Dendritic cell treated with granulocyte-macrophage colony-stimulating factor and Interleukin-4, amounts not matched to agents 40 ng/mL and 50 ng/mL, for 4 days (primary cell): ENCODE data around the gene ANKUB1.

Experiments
- H3K27ac Mint-ChIP-seq: one replicate; pipeline ENCODE4 v1.8.0; 2022; ENCODE audit warnings: mild to moderate bottlenecking, mixed read lengths
- H3K27me3 Mint-ChIP-seq: one replicate; pipeline ENCODE4 v1.8.0; 2022; ENCODE audit warnings: mild to moderate bottlenecking, mixed read lengths
- H3K36me3 Mint-ChIP-seq: one replicate; pipeline ENCODE4 v1.8.0; 2022; ENCODE audit warnings: low read depth, mixed read lengths
- H3K4me1 Mint-ChIP-seq: one replicate; pipeline ENCODE4 v1.8.0; 2022; ENCODE audit warnings: low read depth, mixed read lengths
- H3K4me3 Mint-ChIP-seq: one replicate; pipeline ENCODE4 v1.8.0; 2022; ENCODE audit warnings: mild to moderate bottlenecking, moderate library complexity, mixed read lengths
- H3K9me3 Mint-ChIP-seq: one replicate; pipeline ENCODE4 v1.8.0; 2022; ENCODE audit warnings: mixed read lengths
- intact Hi-C: fragments of 100-400 bp; cut with micrococcal nuclease; formaldehyde crosslinking; loops from one replicate; pipeline ENCODE4 v1.15.0; 2022

The ANKUB1 gene

DNA sequence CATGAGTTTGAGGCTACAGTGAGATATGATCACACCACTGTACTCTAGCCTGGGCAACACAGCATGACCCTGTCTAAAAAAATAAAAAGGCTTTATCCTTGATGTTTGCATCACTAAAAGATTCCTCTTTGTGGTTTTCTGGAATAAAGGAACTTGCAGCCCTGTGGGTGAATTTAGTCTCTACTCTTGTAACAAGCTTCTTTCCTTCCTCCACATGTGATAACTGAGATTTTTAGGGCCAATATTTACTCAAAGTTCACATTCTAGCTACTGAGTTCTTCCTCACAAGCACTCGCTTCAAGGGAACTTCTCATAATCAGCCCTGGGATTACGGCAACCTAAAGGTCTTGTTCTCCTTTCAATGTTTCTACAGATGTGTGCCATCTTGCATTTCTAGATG lies 64.7 kb downstream of the ANKUB1 start:
- Mint-ChIP-seq H3K36me3 (no peaks in the 10 kb centered on the region), H3K9me3 (peaks cover under 1% of the 10 kb centered on the region), H3K27me3 (peaks cover 10% of the 10 kb centered on the region), H3K4me3 (no peak overlapping the region), H3K27ac (no peak overlapping the region), H3K4me1 (peaks cover 9% of the 10 kb centered on the region)
- intact Hi-C loops: no loop called here

DNA sequence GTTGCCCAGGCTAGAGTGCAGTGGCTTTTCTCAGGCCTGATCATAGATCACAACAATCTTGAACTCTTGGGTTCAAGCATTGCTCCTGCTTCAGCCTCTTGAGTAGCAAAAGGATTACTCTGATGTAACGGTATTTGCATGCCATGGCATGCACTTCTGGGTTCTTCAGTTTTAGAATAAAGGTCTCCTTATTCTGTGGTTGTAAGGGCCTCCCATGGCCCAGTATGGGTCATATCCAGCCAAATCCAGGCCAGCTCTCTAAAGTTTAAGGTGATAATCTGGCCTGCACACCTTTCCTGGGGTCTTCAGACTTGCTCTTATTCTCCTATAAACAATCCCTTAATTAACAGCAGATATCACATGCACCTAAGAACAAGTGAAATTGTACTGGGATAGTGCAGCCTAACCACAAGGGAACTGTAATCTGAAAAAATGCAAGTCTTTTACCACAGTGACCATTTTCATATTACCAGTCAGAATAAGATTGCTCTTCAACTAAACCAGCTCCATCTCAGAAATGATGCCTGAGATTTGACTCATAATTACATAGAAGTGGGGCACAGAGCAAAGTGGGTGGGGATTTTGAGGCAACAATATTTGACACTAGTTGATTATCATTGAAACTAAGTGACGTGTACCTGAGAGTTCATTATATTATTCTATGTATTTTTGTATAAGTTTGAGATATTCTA lies 65.5 kb downstream of the ANKUB1 start:
- intact Hi-C loops: no loop called here
- peaks cover 9% of the 10 kb centered on the region for H3K4me1 Mint-ChIP-seq
- H3K4me3 Mint-ChIP-seq: no peak overlapping the region
- peaks cover 9% of the 10 kb centered on the region for H3K9me3 Mint-ChIP-seq
- no peaks in the 10 kb centered on the region for H3K36me3 Mint-ChIP-seq
- no peak overlapping the region for H3K27ac Mint-ChIP-seq
- peaks cover 14% of the 10 kb centered on the region for H3K27me3 Mint-ChIP-seq

DNA sequence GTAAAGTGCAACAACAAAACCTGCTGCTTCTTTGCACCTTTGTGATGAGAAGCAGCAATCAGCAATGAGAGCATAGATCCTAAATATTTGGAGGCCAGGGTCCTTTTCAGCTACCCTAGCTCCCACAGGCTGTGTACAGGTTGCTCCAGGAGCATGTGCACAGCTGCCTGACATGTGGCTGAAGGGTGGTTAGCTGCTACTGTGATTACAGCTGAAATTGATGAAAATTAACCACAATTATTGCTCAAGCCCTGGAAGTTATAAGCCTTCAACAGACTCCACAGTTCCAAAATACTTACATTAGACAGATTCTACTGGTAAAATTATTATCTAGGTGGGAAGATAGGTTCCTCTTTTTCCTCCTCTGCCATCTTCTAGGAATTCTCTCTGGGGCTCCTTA lies 68.6 kb downstream of the ANKUB1 start:
- Mint-ChIP-seq H3K4me3 (no peak overlapping the region), H3K4me1 (peaks cover 9% of the 10 kb centered on the region), H3K9me3 (peaks cover 22% of the 10 kb centered on the region), H3K27me3 (peaks cover 19% of the 10 kb centered on the region), H3K36me3 (no peaks in the 10 kb centered on the region), H3K27ac (no peak overlapping the region)
- intact Hi-C loops: no loop called here

DNA sequence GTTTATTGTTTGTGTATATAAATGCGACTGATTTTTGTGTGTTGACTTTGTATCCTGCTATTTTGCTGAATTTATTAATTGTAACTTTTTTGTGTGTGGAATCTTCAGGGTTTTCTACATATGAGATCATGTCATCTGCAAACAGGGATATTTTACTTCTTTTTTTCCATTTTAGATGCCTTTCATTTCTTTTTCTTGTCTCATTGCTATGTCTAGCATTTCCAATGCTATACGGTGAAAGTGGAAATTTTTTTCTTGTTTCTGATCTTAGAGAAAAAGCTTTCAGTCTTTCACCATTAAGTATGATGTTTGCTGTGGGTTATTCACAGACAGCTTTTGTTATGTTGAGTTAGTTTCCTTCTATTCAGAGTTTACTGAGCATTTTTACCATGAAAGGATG lies 71.4 kb downstream of the ANKUB1 start:
- H3K27me3 Mint-ChIP-seq: peaks cover 20% of the 10 kb centered on the region
- no peak overlapping the region for H3K27ac Mint-ChIP-seq
- peaks cover 22% of the 10 kb centered on the region for H3K9me3 Mint-ChIP-seq
- no peak overlapping the region for H3K4me3 Mint-ChIP-seq
- intact Hi-C loops: no loop called here
- no peaks in the 10 kb centered on the region for H3K4me1 Mint-ChIP-seq
- H3K36me3 Mint-ChIP-seq: no peaks in the 10 kb centered on the region

DNA sequence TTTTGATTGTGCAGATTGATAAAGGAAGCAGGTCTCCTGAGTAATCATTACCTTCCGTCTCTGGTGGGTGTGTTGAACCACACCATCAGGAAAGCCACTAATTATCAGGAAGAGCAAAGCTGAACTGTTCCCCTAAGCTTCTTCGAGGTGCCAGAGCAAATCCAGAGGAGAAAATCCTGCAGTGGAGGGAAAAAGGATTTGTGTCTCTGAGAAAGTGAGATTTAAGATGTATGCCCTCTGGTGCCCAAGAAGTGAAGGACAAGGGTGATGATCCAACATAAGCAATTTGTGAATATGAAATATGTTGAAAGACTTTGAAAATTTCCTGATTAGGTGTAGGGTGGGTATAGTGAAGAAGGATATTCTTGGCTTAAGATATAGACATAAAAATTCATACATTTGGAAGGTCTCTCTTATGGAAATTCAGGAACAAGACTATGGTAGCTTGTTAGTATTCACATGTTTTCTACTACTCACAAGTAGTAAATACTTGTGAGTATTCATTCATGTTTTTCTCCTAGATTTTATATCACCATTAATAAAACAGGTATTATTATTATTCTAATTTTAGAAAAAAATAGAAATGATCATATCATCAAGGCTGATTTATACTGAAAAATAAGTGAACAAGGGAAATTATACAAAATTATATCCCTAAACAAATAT lies 74.8 kb downstream of the ANKUB1 start:
- intact Hi-C loops: loop anchor here (1.0 to 10.0 kb wide), 3 partner anchors 153 to 223 kb away; no protein-coding TSS in a partner anchor
- no peak overlapping the region for H3K4me3 Mint-ChIP-seq
- H3K27me3 Mint-ChIP-seq: peaks cover 12% of the 10 kb centered on the region
- H3K4me1 Mint-ChIP-seq: no peaks in the 10 kb centered on the region
- peaks cover 20% of the 10 kb centered on the region for H3K9me3 Mint-ChIP-seq
- no peaks in the 10 kb centered on the region for H3K36me3 Mint-ChIP-seq
- H3K27ac Mint-ChIP-seq: no peak overlapping the region

DNA sequence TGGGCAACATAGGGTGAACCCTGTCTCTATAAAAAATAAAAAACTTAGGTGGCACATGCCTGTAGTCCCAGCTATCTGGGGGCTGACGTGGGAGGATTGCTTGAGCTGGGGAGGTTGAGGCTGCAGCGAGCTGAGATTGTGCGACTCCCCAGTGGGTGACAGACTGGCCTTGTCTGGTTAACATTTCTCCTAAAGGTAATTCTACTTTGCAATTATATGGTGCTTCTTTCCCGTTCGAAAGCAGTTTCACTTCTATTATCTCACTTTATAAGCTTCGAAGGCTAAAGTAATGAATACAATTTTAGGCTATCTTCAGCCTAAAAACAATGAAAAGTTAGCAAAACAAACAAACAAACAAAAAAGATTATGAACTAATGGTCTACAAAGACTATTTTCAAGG lies 75.4 kb downstream of the ANKUB1 start:
- H3K36me3 Mint-ChIP-seq: no peaks in the 10 kb centered on the region
- peaks cover 14% of the 10 kb centered on the region for H3K9me3 Mint-ChIP-seq
- intact Hi-C loops: loop anchor here (1.0 to 10.0 kb wide), 3 partner anchors 152 to 223 kb away; no protein-coding TSS in a partner anchor
- H3K27ac Mint-ChIP-seq: no peak overlapping the region
- peaks cover 9% of the 10 kb centered on the region for H3K27me3 Mint-ChIP-seq
- no peaks in the 10 kb centered on the region for H3K4me1 Mint-ChIP-seq
- H3K4me3 Mint-ChIP-seq: no peak overlapping the region

DNA sequence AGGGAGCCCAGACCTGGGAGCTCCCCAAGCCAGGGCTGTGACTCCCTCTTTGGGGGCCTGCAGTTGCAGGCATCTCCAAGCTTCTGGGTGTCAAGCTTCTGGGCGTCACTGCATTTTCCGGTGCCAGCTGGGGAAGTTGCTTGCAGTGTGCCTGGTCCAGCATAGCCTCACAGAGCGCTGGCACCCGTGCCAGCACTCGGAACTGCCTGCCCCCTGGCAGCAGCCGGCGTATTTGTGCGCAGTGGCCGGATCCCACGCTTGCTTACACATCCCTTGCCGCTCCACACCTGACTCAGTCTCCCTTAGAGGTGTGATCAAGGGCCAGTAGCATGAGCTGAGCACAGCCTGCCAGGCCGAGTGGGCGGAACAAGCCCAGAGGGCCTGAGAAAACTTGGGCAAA lies 77.1 kb downstream of the ANKUB1 start:
- intact Hi-C loops: loop anchor here (5.0 to 10.0 kb wide), 2 partner anchors 150 to 203 kb away; no protein-coding TSS in a partner anchor
- Mint-ChIP-seq H3K4me3 (no peak overlapping the region), H3K36me3 (no peaks in the 10 kb centered on the region), H3K27me3 (peaks cover 14% of the 10 kb centered on the region), H3K27ac (no peak overlapping the region), H3K9me3 (no peaks in the 10 kb centered on the region), H3K4me1 (no peaks in the 10 kb centered on the region)

DNA sequence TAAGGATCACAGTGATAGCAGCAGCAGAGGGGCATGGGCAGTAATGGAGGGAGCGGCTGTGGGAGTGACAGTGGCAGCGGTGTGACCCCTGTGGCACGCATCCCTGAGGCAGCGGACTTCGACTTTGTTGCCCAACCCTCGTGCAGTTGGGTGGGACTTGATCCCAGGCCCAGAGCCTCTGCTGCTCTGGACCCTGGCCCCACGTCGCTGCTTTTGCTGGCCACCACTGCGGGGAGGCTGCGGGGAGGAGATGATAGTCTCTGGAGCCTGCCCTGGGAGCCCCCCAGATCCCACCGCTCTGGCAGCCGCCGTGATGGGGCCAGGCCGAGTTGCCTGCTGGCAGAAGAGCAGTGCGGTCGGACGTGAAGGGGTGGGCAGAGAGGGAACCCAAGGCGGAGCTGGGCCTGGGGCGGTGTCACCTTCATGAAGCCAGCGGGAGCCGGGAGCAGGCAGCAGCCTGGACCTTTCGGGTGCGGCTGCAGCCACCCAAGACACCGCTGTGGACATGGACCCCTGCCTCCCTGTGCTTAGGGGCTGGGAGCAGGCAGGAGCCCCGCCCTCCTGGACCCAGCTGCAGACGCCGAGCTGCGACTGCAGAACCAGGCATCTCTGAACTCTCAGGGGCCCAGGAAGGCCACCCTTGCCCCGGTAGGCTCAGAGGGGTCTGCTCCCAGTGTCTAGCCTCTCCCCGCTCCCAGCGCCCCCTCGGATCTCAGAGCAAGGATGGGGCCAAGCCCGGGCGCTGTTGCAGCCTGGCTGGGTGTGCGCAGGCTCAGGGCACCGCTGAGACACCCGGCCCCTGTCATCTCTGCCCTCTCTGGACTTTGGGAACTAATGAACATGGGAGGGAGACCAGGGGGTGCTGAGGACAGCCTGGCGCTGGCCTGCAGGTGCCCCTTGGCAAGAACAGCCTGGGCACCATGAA lies 78.4 kb downstream of the ANKUB1 start:
- intact Hi-C loops: loop anchor here (10.0 kb wide), 1 partner anchor 149 kb away; no protein-coding TSS in a partner anchor
- no peaks in the 10 kb centered on the region for H3K36me3 Mint-ChIP-seq
- H3K27ac Mint-ChIP-seq: no peak overlapping the region
- no peak overlapping the region for H3K4me3 Mint-ChIP-seq
- no peaks in the 10 kb centered on the region for H3K4me1 Mint-ChIP-seq
- H3K9me3 Mint-ChIP-seq: no peaks in the 10 kb centered on the region
- peaks cover 20% of the 10 kb centered on the region for H3K27me3 Mint-ChIP-seq
